K562 (cell line): Measurements from ENCODE around the gene MDH2. TPM values are rescaled to one million over a fixed set of nuclear protein-coding genes. Genes with fewer than 3 reads are reported as not detected.

Source experiments
- ATAC-seq: fragments of 200-7000 bp; cut with Tn5 transposase; 3 replicates; pipeline ENCODE4 v1.9.1; 2020; ENCODE audit warnings: moderate library complexity
- BruUV-seq: library from RNA; stranded (reverse); fragments of 400-500 nt; replicated peaks from 2 replicates; lab custom pipeline; 2021; lab: Mats Ljungman, UMichigan
- CTCF ChIA-PET: fragments of 300-600 bp; formaldehyde crosslinking; extraction: SDS; loops from one replicate; lab custom pipeline; 2021; ENCODE audit warnings: low intra/inter-chr PET ratio; lab: Yijun Ruan, JAX
- POLR2A ChIA-PET: fragments of 300-600, 350-650 bp; sonication (Branson Sonifier 250); formaldehyde crosslinking; extraction: SDS; loops from one replicate; lab custom pipeline; 2021; ENCODE audit warnings: antibody characterized with exemption, inconsistent platforms; lab: Yijun Ruan, JAX
- DNase-seq, 4 experiments: peaks; one replicate each; pipeline versions ENCODE4 v3.0.0 to v3.0.0-alpha.2; 2011 to 2018; ENCODE audit warnings: low spot score in 3 of 4, mixed read lengths in 3 of 4; ENCODE audit errors: extremely low read depth in 1 of 4
- FAIRE-seq: peaks from 2 replicates; lab custom pipeline; 2011; peaks lifted over from hg19 to GRCh38; lab: Jason Lieb, UNC
- H2AFZ ChIP-seq: 2 replicates; pipeline ENCODE4 v1.6.0; 2011; ENCODE audit warnings: low read depth, low read length, control low read depth, inconsistent platforms
- H3K27ac ChIP-seq: fragments of 200-600 bp; 3 replicates; pipeline ENCODE4 v1.8.0; 2011; ENCODE audit warnings: low read depth, mild to moderate bottlenecking, control low read depth, inconsistent platforms, low read length, moderate library complexity, mixed read lengths; ENCODE audit errors: extremely low read depth
- H3K27me3 ChIP-seq, 2 experiments: fragments of 300-600 bp in 1 of 2; 2 replicates in 1 of 2; 3 replicates in 1 of 2; pipeline versions ENCODE4 v1.6.0 to v1.8.0; 2011; ENCODE audit warnings: inconsistent platforms in 2 of 2, low read length in 2 of 2, mild to moderate bottlenecking in 1 of 2, mixed read lengths in 1 of 2, moderate library complexity in 1 of 2; ENCODE audit not compliant: control insufficient read depth in 2 of 2, insufficient read depth in 2 of 2
- H3K36me3 ChIP-seq: fragments of 300-600 bp; 3 replicates; pipeline ENCODE4 v1.8.0; 2011; ENCODE audit warnings: mild to moderate bottlenecking, low read length, inconsistent platforms; ENCODE audit not compliant: control insufficient read depth, insufficient read depth
- H3K4me1 ChIP-seq, 2 experiments: fragments of 200-600 bp in 1 of 2; replicated peaks in 1 of 2; 2 replicates in 1 of 2; 3 replicates in 1 of 2; pipeline versions ENCODE4 v1.5.1 to v1.8.0; 2011; ENCODE audit warnings: inconsistent platforms in 2 of 2, low read length in 2 of 2, mild to moderate bottlenecking in 1 of 2, mixed read lengths in 1 of 2, moderate library complexity in 1 of 2; ENCODE audit not compliant: control insufficient read depth in 2 of 2, insufficient read depth in 2 of 2
- H3K4me2 ChIP-seq: 2 replicates; pipeline ENCODE4 v1.6.1; 2011; ENCODE audit warnings: low read length, control low read depth, inconsistent platforms, mixed read lengths; ENCODE audit not compliant: insufficient read depth
- H3K4me3 ChIP-seq: fragments of 200-600 bp; sonication (generic), shearing (Covaris generic); 2 replicates; pipeline ENCODE4 v1.5.1; 2016; ENCODE audit warnings: control low read depth, inconsistent platforms
- H3K79me2 ChIP-seq: fragments of 200-600 bp; 3 replicates; pipeline ENCODE4 v1.8.0; 2011; ENCODE audit warnings: low read length, inconsistent platforms; ENCODE audit not compliant: control insufficient read depth, insufficient read depth
- H3K9ac ChIP-seq, 2 experiments: 2 replicates each; pipeline versions ENCODE4 v1.6.0 to v1.6.1; 2011; ENCODE audit warnings: low read depth in 2 of 2, low read length in 2 of 2, control low read depth in 1 of 2, inconsistent platforms in 1 of 2, mild to moderate bottlenecking in 1 of 2, mixed read lengths in 1 of 2; ENCODE audit not compliant: insufficient read depth in 1 of 2
- H3K9me1 ChIP-seq: one replicate; pipeline ENCODE4 v1.6.0; 2011; ENCODE audit warnings: inconsistent platforms, mild to moderate bottlenecking, low read length, moderate library complexity; ENCODE audit not compliant: control insufficient read depth, insufficient read depth
- H3K9me3 ChIP-seq: replicated peaks from 2 replicates; pipeline ENCODE4 v1.5.1; 2011; ENCODE audit warnings: low read depth, low read length, inconsistent platforms; ENCODE audit not compliant: control insufficient read depth, insufficient read depth
- H4K20me1 ChIP-seq: replicated peaks from 2 replicates; pipeline ENCODE4 v1.6.1; 2011; ENCODE audit warnings: low read length, inconsistent platforms, mixed read lengths; ENCODE audit not compliant: control insufficient read depth, insufficient read depth
- ARID2 ChIP-seq: fragments of 450-650 bp; IDR thresholded peaks from 2 replicates; pipeline ENCODE4 v1.6.1; 2017; ENCODE audit warnings: antibody characterized with exemption, mild to moderate bottlenecking
- CHD2 ChIP-seq: IDR thresholded peaks from 2 replicates; pipeline ENCODE4 v1.6.1; 2011; ENCODE audit warnings: low read depth, low read length
- E4F1 ChIP-seq: fragments of 250-450 bp; sonication (Bioruptor Pico); IDR thresholded peaks from 2 replicates; pipeline ENCODE4 v1.5.0; 2021; ENCODE audit warnings: mild to moderate bottlenecking, borderline replicate concordance
- ILF3 ChIP-seq: fragments of 450-650 bp; IDR thresholded peaks from 2 replicates; pipeline ENCODE4 v1.6.1; 2018; ENCODE audit warnings: antibody characterized with exemption, mild to moderate bottlenecking, moderate library complexity, borderline replicate concordance
- KDM4B ChIP-seq, 2 experiments: fragments of 450-650 bp in 1 of 2; sonication (generic) in 1 of 2; IDR thresholded peaks; 2 replicates each; pipeline ENCODE4 v1.6.1; 2016 to 2017; ENCODE audit warnings: borderline replicate concordance in 2 of 2, antibody characterized with exemption in 1 of 2, low read depth in 1 of 2, mild to moderate bottlenecking in 1 of 2
- MIER1 ChIP-seq: fragments of 450-650 bp; IDR thresholded peaks from 2 replicates; pipeline ENCODE4 v1.6.1; 2016; ENCODE audit warnings: antibody characterized with exemption, mild to moderate bottlenecking, low read depth
- YY1 ChIP-seq, 3 experiments: IDR thresholded peaks; 2 replicates each; pipeline ENCODE4 v1.6.1; 2011; ENCODE audit warnings: low read length in 2 of 3, mild to moderate bottlenecking in 2 of 3, moderate library complexity in 2 of 3, borderline replicate concordance in 1 of 3, control low read depth in 1 of 3, low read depth in 1 of 3; ENCODE audit not compliant: insufficient read depth in 3 of 3, insufficient replicate concordance in 2 of 3, control insufficient read depth in 1 of 3, insufficient read length in 1 of 3; ENCODE audit errors: extremely low read depth in 1 of 3
- WGBS: fragments of 100-300 bp; shearing (Covaris generic); methylation state at CpG from one replicate; pipeline ENCODE4 v1.1.6; 2016; ENCODE audit warnings: low coverage, mixed read lengths; ENCODE audit not compliant: insufficient coverage; ENCODE audit errors: missing lambda C conversion rate; 5-methylcytosine and 5-hydroxymethylcytosine counted together
- in situ Hi-C: fragments of 300-500 bp; cut with MboI; formaldehyde crosslinking; loops from 4 replicates; pipeline ENCODE4 v1.15.0; 2018; ENCODE audit warnings: inconsistent platforms, mixed read lengths
- intact Hi-C: fragments of 100-400 bp; cut with micrococcal nuclease; formaldehyde crosslinking; loops from 2 replicates; pipeline ENCODE4 v1.14.2; 2022
- polyA plus RNA-seq, 8 experiments: library from polyadenylated mRNA; depleted of rRNA in 4 of 8; stranded (reverse) in 5 of 8; unstranded in 3 of 8; fragments of >200 nt; fragmentation: Nextera tagmentation in 2 of 8; fragmentation: Illumina TruSeq in 1 of 8; extraction: Ambion mirVana in 2 of 8; extraction: Trizol in 1 of 8; gene quantifications; 2 replicates each; pipeline versions ENCODE4 v1.2.1 to v1.2.3, GENCODE V29; 2011 to 2014; ENCODE audit warnings: inconsistent platforms in 1 of 8, missing spikeins in 1 of 8
- total RNA-seq, 7 experiments: library from RNA; depleted of rRNA in 6 of 7; stranded (reverse); fragments of >200 nt in 6 of 7; fragmentation: Illumina TruSeq in 2 of 7; extraction: Trizol in 2 of 7; gene quantifications; 2 replicates each; pipeline versions ENCODE4 v1.2.1 to v1.2.3, GENCODE V29; 2011 to 2021; ENCODE audit warnings: low replicate concordance in 1 of 7
- TF ChIP-seq, protein P1 (sequence below), 3 experiments: IDR thresholded peaks in 2 of 3; conservative IDR thresholded peaks in 1 of 3; 2 replicates each; pipeline ENCODE4 v1.5.1; 2011 to 2012; ENCODE audit warnings: low read length in 3 of 3, mild to moderate bottlenecking in 3 of 3, control low read depth in 2 of 3, improper control_type of control experiment in 1 of 3, inconsistent platforms in 1 of 3, low read depth in 1 of 3, mixed read lengths in 1 of 3, moderate library complexity in 1 of 3; ENCODE audit not compliant: insufficient read depth in 2 of 3
- TF ChIP-seq, protein P2 (sequence below): sonication (generic); formaldehyde crosslinking; IDR thresholded peaks from 2 replicates; pipeline ENCODE4 v1.8.0; 2022; ENCODE audit warnings: missing genetic modification reagents, mild to moderate bottlenecking, moderate library complexity, borderline replicate concordance

The MDH2 gene
- total and polyA plus RNA-seq, 9 of the 15 experiments (the other 6 are each of a cell fraction or from before 2014, with no cell fraction given), result 106 to 701 (median 242) TPM

DNA sequence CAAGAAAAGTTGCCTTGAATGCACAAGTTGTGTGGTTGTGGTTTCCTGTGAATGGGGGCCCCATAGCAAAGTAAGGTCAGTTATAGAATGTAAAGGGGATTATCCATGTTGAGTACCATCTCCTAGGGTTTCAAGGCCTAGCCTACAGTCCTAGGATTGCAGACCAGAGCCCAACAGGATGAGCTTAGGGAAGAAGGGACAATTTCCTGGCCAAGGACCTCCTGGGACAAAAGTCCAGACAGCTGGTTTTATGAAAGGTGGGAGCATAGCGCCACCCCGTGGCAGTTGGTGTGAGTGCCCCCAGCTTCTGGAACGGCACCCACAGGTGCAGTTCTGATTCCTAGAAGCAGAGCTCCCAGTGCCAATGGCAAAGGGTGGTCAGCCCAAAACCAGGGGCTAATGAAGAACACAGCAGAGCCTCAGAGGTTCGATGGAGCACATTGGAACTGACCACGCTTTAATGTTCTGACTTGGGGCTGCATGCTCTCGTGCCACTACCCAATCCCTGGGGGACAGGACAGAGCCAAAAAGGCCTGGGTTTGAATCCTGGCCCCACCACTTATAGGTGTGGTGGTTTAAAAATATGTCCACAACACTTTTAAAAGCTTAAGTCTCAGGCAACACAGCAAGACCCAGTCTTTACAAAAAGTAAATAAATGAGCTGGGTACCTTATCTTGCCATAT is 27.7 kb upstream of the MDH2 start:
- intact Hi-C loops (loop anchor here (1.0 to 5.0 kb wide), 2 partner anchors 73 to 153 kb away; no protein-coding TSS in a partner anchor), in situ Hi-C loops (loop anchor here (5.0 to 25.0 kb wide), 2 partner anchors 153 to 583 kb away; no protein-coding TSS in a partner anchor)
- Histone ChIP-seq H3K36me3 (peaks cover 36% of the 10 kb centered on the region), H3K9ac (no peak overlapping the region), H2AFZ (no peak overlapping the region), H3K27me3 (no peaks in the 10 kb centered on the region), H3K27ac (no peak overlapping the region), H3K79me2 (no peaks in the 10 kb centered on the region), H3K4me3 (no peak overlapping the region), H3K4me1 (peaks cover 0 to 4% of the 10 kb centered on the region in 2 experiments; a peak in 2 of 5 replicates), H4K20me1 (no peaks in the 10 kb centered on the region), H3K9me3 (no peaks in the 10 kb centered on the region), H3K9me1 (no peaks in the 10 kb centered on the region), H3K4me2 (no peak overlapping the region)
- BruUV-seq, result no TSS peak
- POLR2A ChIA-PET, result interaction anchor here (0.6 to 1.8 kb wide), 8 partner anchors 12 to 948 kb away, joined by 3 to 6 read pairs (median 4); no protein-coding TSS in a partner anchor
- ATAC-seq (peak; percentile 97), DNase-seq (peak; percentile 85 to 88 (median 86)), FAIRE-seq (peak; percentile 95)
- 25% methylated on average over 6 of the region's 6 CpGs for WGBS
- CTCF ChIA-PET, result interaction anchor here (0.6 to 4.3 kb wide), 5 partner anchors 75 to 157 kb away, joined by 3 to 95 read pairs (median 3); no protein-coding TSS in a partner anchor
- no peak for TF ChIP-seq MIER1
- TF ChIP-seq E4F1 (CRISPR knock-in tag), result no peak
- TF ChIP-seq CHD2, result 0 out of 2 replicates have a peak, but pooled peaks have one; percentile 20
- TF ChIP-seq, protein P1, sequence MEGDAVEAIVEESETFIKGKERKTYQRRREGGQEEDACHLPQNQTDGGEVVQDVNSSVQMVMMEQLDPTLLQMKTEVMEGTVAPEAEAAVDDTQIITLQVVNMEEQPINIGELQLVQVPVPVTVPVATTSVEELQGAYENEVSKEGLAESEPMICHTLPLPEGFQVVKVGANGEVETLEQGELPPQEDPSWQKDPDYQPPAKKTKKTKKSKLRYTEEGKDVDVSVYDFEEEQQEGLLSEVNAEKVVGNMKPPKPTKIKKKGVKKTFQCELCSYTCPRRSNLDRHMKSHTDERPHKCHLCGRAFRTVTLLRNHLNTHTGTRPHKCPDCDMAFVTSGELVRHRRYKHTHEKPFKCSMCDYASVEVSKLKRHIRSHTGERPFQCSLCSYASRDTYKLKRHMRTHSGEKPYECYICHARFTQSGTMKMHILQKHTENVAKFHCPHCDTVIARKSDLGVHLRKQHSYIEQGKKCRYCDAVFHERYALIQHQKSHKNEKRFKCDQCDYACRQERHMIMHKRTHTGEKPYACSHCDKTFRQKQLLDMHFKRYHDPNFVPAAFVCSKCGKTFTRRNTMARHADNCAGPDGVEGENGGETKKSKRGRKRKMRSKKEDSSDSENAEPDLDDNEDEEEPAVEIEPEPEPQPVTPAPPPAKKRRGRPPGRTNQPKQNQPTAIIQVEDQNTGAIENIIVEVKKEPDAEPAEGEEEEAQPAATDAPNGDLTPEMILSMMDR (IDR thresholded peaks at IDR 0.05 in 2 of 3, conservative IDR thresholded peaks at IDR 0.05 in 1 of 3; ENCODE audit: insufficient read depth in 2 of 3, low read depth in 1 of 3, low read length in 3 of 3), result peak; percentile 91 to 99 (median 96)
- TF ChIP-seq ARID2, result peak; percentile 85; the same call in 1 of the 2 replicates
- TF ChIP-seq, protein P2, sequence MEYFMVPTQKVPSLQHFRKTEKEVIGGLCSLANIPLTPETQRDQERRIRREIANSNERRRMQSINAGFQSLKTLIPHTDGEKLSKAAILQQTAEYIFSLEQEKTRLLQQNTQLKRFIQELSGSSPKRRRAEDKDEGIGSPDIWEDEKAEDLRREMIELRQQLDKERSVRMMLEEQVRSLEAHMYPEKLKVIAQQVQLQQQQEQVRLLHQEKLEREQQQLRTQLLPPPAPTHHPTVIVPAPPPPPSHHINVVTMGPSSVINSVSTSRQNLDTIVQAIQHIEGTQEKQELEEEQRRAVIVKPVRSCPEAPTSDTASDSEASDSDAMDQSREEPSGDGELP, result peak; percentile 89
- TF ChIP-seq KDM4B (IDR thresholded peaks at IDR 0.05; ENCODE audit: borderline replicate concordance in 2 of 2, low read depth in 1 of 2), result 0 out of 4 replicates have a peak, but pooled peaks of 1 of the 2 experiments have one; percentile 35
- no peak for TF ChIP-seq ILF3
- TF ChIP-seq YY1 (IDR thresholded peaks at IDR 0.05; ENCODE audit: borderline replicate concordance in 1 of 3, control insufficient read depth in 1 of 3, extremely low read depth in 1 of 3, insufficient read depth in 3 of 3, insufficient read length in 1 of 3, insufficient replicate concordance in 2 of 3, low read depth in 1 of 3, low read length in 2 of 3), result peak in 1 of 3 experiments; percentile 24
